Upper lobe of right lung (tissue), 1 donor: ENCODE measurements around the gene SLC7A14. TPM values are rescaled to one million over a fixed set of nuclear protein-coding genes. Genes with fewer than 3 reads are reported as not detected.

Experiments used
- ATAC-seq: fragments of 200-7000 bp; cut with Tn5 transposase; one replicate; pipeline ENCODE4 v1.9.1; 2020; ENCODE audit warnings: mild to moderate bottlenecking, moderate library complexity
- DNase-seq: peaks from one replicate; pipeline ENCODE4 v3.0.0-alpha.2; 2020
- H3K27ac ChIP-seq: fragments of 200-600 bp; one replicate; pipeline ENCODE4 v1.8.0; 2022
- H3K27me3 ChIP-seq: fragments of 200-600 bp; one replicate; pipeline ENCODE4 v1.8.0; 2022; ENCODE audit warnings: mild to moderate bottlenecking
- H3K36me3 ChIP-seq: fragments of 200-600 bp; one replicate; pipeline ENCODE4 v1.8.0; 2022
- H3K4me1 ChIP-seq: fragments of 200-600 bp; one replicate; pipeline ENCODE4 v1.8.0; 2022
- H3K4me3 ChIP-seq: fragments of 200-600 bp; one replicate; pipeline ENCODE4 v1.8.0; 2022; ENCODE audit warnings: mild to moderate bottlenecking
- H3K9me3 ChIP-seq: fragments of 200-600 bp; one replicate; pipeline ENCODE4 v1.8.0; 2022
- intact Hi-C: fragments of 100-400 bp; cut with DNase I; formaldehyde crosslinking; loops from one replicate; pipeline ENCODE4 v1.11.0; 2022
- total RNA-seq: library from RNA; stranded (reverse); fragmentation: NEBNext Ultra II Directional; extraction: Animal tissue kit (Norgen Biotek cat#: 25700); gene quantifications from one replicate; pipeline ENCODE4 v1.2.1, GENCODE V29; 2021
- TF ChIP-seq, protein P1 (sequence below): fragments of 200-600 bp; IDR thresholded peaks from one replicate; pipeline ENCODE4 v1.8.0; 2022; ENCODE audit warnings: antibody characterized with exemption
- donor health status: DM: no; HTN: yes; CAD: no; lungs with severe emphysema.

SLC7A14 gene
- total RNA-seq, 1 donor from 2014 or later: not detected

DNA sequence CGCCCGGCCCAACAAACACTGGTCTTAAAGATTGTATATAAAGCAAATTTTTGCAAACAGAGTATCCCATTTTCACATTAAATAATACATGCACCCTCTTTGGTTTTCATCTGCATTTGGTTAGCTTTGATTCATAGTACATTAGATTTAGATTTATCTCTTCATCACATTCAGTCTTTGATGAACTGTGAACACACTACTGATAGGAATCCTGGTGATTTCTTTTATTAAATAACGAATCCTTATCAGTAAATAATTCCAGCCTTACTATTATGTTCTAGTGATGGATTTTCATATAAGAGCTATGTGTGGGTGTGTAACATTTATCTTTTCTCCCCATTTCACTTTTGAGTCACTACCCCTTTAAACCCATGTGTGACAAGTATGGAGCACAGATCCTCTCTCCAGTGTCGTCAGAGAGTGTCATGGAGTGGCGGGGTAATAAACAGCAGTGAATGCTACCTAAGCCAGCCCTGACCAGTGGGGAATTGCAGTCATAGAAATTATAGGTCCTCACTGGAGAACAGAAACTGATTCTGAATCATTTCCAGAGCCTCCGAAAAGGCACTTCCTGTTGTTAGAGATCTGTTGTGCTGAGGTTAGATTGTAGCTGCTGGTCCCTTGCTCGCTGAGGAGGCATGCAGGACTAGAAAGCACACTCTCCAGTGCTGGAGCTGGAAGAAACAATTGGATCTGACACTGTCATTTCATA lies 22.0 kb downstream of the SLC7A14 start:
- no peak overlapping the region for H3K4me3 ChIP-seq
- H3K36me3 ChIP-seq: no peaks in the 10 kb centered on the region
- H3K27me3 ChIP-seq: no peaks in the 10 kb centered on the region
- ATAC-seq (no peak), DNase-seq (no peak)
- H3K27ac ChIP-seq: no peak overlapping the region
- TF ChIP-seq, protein P1, sequence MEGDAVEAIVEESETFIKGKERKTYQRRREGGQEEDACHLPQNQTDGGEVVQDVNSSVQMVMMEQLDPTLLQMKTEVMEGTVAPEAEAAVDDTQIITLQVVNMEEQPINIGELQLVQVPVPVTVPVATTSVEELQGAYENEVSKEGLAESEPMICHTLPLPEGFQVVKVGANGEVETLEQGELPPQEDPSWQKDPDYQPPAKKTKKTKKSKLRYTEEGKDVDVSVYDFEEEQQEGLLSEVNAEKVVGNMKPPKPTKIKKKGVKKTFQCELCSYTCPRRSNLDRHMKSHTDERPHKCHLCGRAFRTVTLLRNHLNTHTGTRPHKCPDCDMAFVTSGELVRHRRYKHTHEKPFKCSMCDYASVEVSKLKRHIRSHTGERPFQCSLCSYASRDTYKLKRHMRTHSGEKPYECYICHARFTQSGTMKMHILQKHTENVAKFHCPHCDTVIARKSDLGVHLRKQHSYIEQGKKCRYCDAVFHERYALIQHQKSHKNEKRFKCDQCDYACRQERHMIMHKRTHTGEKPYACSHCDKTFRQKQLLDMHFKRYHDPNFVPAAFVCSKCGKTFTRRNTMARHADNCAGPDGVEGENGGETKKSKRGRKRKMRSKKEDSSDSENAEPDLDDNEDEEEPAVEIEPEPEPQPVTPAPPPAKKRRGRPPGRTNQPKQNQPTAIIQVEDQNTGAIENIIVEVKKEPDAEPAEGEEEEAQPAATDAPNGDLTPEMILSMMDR: no peak
- no peaks in the 10 kb centered on the region for H3K4me1 ChIP-seq
- no peaks in the 10 kb centered on the region for H3K9me3 ChIP-seq
- intact Hi-C loops: no loop called here

DNA sequence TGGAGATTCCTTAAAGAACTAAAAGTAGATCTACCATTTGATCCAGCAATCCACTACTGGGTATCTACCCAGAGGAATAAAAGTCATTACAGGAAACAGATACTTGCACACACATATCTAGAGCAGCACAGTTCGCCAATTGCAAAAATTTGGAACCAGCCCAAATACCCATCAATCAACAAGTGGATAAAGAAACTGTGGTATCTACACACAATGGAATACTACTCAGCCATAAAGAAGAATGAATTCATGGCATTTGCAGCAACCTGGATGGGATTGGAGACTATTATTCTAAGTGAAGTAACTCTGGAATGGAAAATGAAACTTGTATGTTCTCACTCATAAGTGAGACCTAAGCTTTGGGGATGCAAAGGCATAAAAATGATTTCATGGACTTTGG lies 23.8 kb downstream of the SLC7A14 start:
- Histone ChIP-seq H3K9me3 (no peaks in the 10 kb centered on the region), H3K36me3 (no peaks in the 10 kb centered on the region), H3K27ac (no peak overlapping the region), H3K27me3 (no peaks in the 10 kb centered on the region), H3K4me3 (no peak overlapping the region), H3K4me1 (no peaks in the 10 kb centered on the region)
- intact Hi-C loops: no loop called here
- no peak for ATAC-seq
- DNase-seq: no peak
- TF ChIP-seq, protein P1: no peak

DNA sequence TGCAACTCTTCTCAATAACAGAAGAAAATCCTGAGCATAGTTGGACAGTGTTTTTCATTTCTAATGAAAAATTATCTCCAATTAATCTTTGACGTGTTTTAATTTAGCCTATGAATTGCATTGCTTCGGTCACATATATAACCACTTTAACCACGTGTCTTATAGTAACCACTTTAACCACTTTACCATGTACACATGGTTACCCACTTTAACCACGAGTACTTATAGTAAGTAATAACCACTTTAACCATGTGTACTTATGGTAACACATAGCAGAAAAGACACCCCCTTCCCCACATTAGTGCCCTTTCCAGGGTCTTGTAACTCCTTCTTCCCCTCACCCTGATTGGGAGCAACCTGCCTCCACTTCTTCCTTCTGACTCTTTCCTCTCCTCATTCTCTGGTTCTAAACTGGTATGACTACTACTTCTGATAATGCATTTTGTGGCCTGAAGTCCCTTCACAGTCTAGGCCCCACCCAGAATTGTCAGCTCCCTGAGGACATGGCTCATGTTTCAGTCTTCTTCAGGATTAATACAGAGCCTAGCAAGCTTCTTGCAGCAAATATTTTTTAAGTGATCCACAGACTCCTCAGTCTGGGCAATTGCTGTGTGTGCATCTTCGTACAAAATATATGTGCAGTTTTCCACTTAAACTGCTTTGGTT lies 25.0 kb downstream of the SLC7A14 start:
- ATAC-seq (no peak), DNase-seq (no peak)
- TF ChIP-seq, protein P1: no peak
- Histone ChIP-seq H3K27me3 (no peaks in the 10 kb centered on the region), H3K9me3 (no peaks in the 10 kb centered on the region), H3K36me3 (no peaks in the 10 kb centered on the region), H3K4me1 (no peaks in the 10 kb centered on the region), H3K27ac (no peak overlapping the region), H3K4me3 (no peak overlapping the region)
- intact Hi-C loops: no loop called here

DNA sequence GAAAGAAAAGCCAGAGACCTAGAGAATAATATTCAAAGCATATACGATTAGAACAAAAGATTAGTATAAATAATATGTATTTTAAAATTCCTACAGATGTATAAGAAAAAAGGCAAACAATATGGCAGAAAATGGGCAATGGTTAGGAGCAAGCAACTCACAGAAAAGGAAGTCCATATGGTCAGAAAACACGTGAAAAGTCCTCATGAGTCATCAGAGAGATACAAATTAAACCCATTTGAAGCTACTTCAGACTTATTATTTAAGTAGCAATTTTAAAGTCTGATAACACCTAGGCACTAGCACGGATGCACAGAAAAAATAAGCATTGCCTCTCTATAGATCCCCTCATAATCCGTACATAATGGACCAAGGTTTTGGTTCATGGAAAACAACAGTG lies 25.6 kb downstream of the SLC7A14 start:
- Histone ChIP-seq H3K4me1 (no peaks in the 10 kb centered on the region), H3K36me3 (no peaks in the 10 kb centered on the region), H3K4me3 (no peak overlapping the region), H3K9me3 (no peaks in the 10 kb centered on the region), H3K27me3 (no peaks in the 10 kb centered on the region), H3K27ac (no peak overlapping the region)
- intact Hi-C loops: no loop called here
- ATAC-seq (no peak), DNase-seq (no peak)
- TF ChIP-seq, protein P1: no peak

DNA sequence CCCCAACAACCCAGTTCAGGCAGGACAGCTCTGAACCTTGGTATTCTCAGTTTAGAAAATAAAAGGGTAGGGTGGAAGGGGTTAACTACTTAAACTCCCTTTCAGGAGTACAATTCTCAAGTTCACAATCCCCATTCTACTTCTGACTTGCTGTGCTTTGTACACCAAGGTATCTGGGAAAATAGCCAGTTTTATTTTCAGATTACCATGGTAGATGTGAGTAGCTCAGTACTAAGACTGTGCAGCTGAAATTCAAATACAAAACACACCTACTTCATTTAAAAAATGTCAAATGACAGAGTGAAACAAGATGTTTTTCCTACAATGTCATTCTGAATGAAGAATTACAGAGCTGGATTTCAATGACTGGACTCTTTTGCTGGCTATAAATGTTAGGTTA lies 27.4 kb downstream of the SLC7A14 start:
- no peaks in the 10 kb centered on the region for H3K27me3 ChIP-seq
- no peak for DNase-seq
- no peaks in the 10 kb centered on the region for H3K9me3 ChIP-seq
- H3K4me1 ChIP-seq: no peaks in the 10 kb centered on the region
- intact Hi-C loops: no loop called here
- TF ChIP-seq, protein P1: no peak
- no peak overlapping the region for H3K4me3 ChIP-seq
- no peak for ATAC-seq
- no peak overlapping the region for H3K27ac ChIP-seq
- H3K36me3 ChIP-seq: no peaks in the 10 kb centered on the region
